HL-60 (cell line): ENCODE data around the gene ZNF48.

Source experiments
- CTCF ChIP-seq: IDR thresholded peaks from one replicate; pipeline ENCODE4 v1.5.1; 2011; ENCODE audit warnings: low read length, control low read depth, inconsistent platforms; ENCODE audit not compliant: insufficient read depth
- GABPA ChIP-seq: IDR thresholded peaks from 2 replicates; pipeline ENCODE4 v1.6.1; 2012; ENCODE audit warnings: low read depth
- POLR2AphosphoS5 ChIP-seq: IDR thresholded peaks from 2 replicates; pipeline ENCODE4 v1.6.1; 2012; ENCODE audit warnings: low read depth

GRCh38 chr16:30437511-30438046 is 42.4 kb downstream of the ZNF48 start:
- TF ChIP-seq POLR2AphosphoS5 (no peak), CTCF (no peak), GABPA (no peak)
